SH-SY5Y (cell line): ENCODE results near the gene TACC2.

Source experiments
- GATA2 ChIP-seq: IDR thresholded peaks from 2 replicates; pipeline ENCODE4 v1.6.1; 2011; ENCODE audit warnings: mild to moderate bottlenecking, low read depth, low read length
- GATA3 ChIP-seq: IDR thresholded peaks from 2 replicates; pipeline ENCODE4 v1.6.1; 2011; ENCODE audit warnings: low read depth, mild to moderate bottlenecking, low read length, moderate library complexity

DNA sequence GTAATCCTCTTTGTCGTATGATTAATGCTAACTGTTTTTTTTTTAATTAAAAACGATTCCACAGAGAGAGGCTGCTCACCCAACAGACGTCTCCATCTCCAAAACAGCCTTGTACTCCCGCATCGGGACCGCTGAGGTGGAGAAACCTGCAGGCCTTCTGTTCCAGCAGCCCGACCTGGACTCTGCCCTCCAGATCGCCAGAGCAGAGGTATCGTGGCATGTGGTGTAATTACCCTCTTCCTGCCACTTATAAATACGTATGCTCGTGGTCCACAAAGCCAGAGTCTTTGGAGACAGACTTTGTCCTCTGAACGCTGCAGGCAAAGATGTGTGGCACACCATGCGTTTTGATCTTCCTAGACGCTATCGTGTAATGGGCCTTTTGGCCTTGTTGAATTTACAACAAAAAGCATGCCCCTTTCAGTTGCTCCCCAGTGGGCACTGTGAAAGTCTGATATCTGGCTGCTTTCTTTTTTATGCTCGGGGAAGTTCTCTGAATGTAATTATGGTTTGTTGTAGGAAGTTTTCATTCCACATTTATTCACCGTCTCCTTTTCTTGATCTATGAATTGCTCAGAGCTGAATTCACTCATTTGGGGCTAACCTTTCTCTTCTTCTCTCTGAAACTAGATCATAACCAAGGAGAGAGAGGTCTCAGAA, 248.5 kb downstream of the TACC2 start:
- TF ChIP-seq GATA2 (no peak), GATA3 (no peak)
